ENCODE results near the gene RSPO1.

DNA sequence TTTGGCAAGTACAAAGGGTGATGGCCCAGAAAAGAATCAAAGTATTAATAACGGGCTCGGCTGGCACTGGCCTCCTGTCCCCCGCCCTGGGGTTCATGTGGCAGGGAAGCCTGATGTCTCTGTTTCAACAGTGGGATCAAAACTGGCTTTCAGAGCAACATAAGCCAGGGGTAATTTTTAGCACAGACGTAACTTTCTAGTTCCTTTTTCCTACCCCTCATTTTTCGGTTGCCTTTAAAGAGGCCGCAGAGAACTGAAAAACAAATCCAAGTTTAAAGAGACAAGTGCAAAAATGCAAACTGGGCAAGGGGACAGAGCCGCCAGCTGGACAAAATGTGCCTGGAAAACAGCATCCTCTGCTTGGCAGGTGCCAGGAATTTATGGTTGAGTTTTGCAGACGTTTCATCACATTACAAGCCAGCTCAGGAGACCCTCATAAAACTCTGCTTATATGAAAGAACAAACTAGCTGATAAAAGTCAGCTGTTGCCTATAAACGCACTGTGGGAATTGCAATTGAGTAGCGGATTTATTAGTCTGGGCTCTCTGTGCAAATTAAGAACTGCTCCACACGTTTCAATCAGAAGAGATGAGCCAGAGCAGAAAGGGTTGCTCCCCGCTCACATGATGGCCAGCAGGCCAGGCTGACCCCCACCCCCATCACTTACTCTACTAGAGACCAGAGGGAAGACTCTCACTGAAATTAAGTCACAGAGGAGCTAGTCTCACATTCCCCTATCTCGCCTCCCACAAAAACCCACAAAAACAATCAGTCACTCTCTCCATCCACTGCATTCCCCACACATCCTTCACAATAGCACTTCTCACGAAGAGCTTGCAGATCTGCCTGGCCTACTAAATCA, 41.8 kb upstream of the RSPO1 start:
- TF ChIP-seq ZNF235 (CRISPR knock-in tag; IDR thresholded peaks at IDR 0.05; ENCODE audit: borderline replicate concordance) (no peak), POLR2A (IDR thresholded peaks at IDR 0.05; ENCODE audit: insufficient read depth in 1 of 2, low read depth in 2 of 2, low read length in 2 of 2) (no peak), ZSCAN30 (CRISPR knock-in tag; IDR thresholded peaks at IDR 0.05) (no peak), ZNF263 (CRISPR knock-in tag; IDR thresholded peaks at IDR 0.05) (no peak), RAD21 (CRISPR knock-in tag; IDR thresholded peaks at IDR 0.05) (no peak), RBM39 (IDR thresholded peaks at IDR 0.05; ENCODE audit: low read depth, low read length, poor library complexity, severe bottlenecking) (no peak), U2AF2 (IDR thresholded peaks at IDR 0.05; ENCODE audit: low read depth, low read length) (no peak), ZNF383 (CRISPR knock-in tag; IDR thresholded peaks at IDR 0.05; ENCODE audit: borderline replicate concordance) (no peak)
- TF ChIP-seq, protein P1, sequence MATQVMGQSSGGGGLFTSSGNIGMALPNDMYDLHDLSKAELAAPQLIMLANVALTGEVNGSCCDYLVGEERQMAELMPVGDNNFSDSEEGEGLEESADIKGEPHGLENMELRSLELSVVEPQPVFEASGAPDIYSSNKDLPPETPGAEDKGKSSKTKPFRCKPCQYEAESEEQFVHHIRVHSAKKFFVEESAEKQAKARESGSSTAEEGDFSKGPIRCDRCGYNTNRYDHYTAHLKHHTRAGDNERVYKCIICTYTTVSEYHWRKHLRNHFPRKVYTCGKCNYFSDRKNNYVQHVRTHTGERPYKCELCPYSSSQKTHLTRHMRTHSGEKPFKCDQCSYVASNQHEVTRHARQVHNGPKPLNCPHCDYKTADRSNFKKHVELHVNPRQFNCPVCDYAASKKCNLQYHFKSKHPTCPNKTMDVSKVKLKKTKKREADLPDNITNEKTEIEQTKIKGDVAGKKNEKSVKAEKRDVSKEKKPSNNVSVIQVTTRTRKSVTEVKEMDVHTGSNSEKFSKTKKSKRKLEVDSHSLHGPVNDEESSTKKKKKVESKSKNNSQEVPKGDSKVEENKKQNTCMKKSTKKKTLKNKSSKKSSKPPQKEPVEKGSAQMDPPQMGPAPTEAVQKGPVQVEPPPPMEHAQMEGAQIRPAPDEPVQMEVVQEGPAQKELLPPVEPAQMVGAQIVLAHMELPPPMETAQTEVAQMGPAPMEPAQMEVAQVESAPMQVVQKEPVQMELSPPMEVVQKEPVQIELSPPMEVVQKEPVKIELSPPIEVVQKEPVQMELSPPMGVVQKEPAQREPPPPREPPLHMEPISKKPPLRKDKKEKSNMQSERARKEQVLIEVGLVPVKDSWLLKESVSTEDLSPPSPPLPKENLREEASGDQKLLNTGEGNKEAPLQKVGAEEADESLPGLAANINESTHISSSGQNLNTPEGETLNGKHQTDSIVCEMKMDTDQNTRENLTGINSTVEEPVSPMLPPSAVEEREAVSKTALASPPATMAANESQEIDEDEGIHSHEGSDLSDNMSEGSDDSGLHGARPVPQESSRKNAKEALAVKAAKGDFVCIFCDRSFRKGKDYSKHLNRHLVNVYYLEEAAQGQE (IDR thresholded peaks at IDR 0.05; ENCODE audit: borderline replicate concordance in 1 of 2, low read depth in 1 of 2, low read length in 2 of 2), result no peak
